B cell (primary cell): ENCODE results near the gene PTPRN2. TPM values are rescaled to one million over a fixed set of nuclear protein-coding genes. Genes with fewer than 3 reads are reported as not detected.

ENCODE experiments used
- ATAC-seq: fragments of 200-7000 bp; cut with Tn5 transposase; one replicate; pipeline ENCODE4 v1.10.0; 2021; ENCODE audit warnings: low read depth, mild to moderate bottlenecking, moderate number of reproducible peaks, moderate library complexity
- CTCF ChIA-PET: fragments of 350-600 bp; sonication (Branson Sonifier 250); formaldehyde crosslinking; loops from one replicate; lab custom pipeline; 2021; ENCODE audit warnings: antibody characterized with exemption, inconsistent platforms; lab: Charles Lee
- POLR2A ChIA-PET: fragments of 350-600 bp; sonication (Branson Sonifier 250); formaldehyde crosslinking; loops from one replicate; lab custom pipeline; 2021; ENCODE audit warnings: antibody characterized with exemption; lab: Charles Lee
- DNase-seq: peaks from one replicate; pipeline ENCODE4 v3.0.0; 2013
- H2AFZ ChIP-seq: 2 replicates; pipeline ENCODE4 v1.6.1; 2012; ENCODE audit warnings: mild to moderate bottlenecking, low read depth, low read length; ENCODE audit not compliant: insufficient read depth, poor library complexity, severe bottlenecking
- H3K27ac ChIP-seq, 2 donors: 1 replicate in 1 of 2; 2 replicates in 1 of 2; pipeline ENCODE4 v1.5.1; 2012 to 2013; ENCODE audit warnings: low read length in 2 of 2, mild to moderate bottlenecking in 2 of 2, moderate library complexity in 1 of 2
- H3K27me3 ChIP-seq, 4 experiments: fragments of 200-600 bp in 1 of 4; sonication (generic) in 1 of 4; replicated peaks in 1 of 4; 1 replicate in 2 of 4; 2 replicates in 2 of 4; pipeline versions ENCODE4 v1.6.1 to v1.7.0; 2013 to 2016; ENCODE audit warnings: low read length in 3 of 4, mild to moderate bottlenecking in 2 of 4, mixed read lengths in 1 of 4, moderate library complexity in 1 of 4; ENCODE audit not compliant: insufficient read depth in 4 of 4, control insufficient read depth in 3 of 4; ENCODE audit errors: control extremely low read depth in 1 of 4
- H3K36me3 ChIP-seq, 2 experiments: replicated peaks in 1 of 2; 1 replicate in 1 of 2; 2 replicates in 1 of 2; pipeline versions ENCODE4 v1.6.1 to v1.7.1; 2013; ENCODE audit warnings: low read length in 1 of 2; ENCODE audit not compliant: insufficient read depth in 2 of 2, control insufficient read depth in 1 of 2; ENCODE audit errors: control extremely low read depth in 1 of 2, extremely low read depth in 1 of 2
- H3K4me1 ChIP-seq, 2 donors: fragments of 200-600 bp in 1 of 2; sonication (generic) in 1 of 2; 1 replicate in 1 of 2; 2 replicates in 1 of 2; pipeline versions ENCODE4 v1.5.1 to v1.6.1; 2013 to 2017; ENCODE audit warnings: low read length in 2 of 2; ENCODE audit not compliant: control insufficient read depth in 2 of 2, insufficient read depth in 2 of 2
- H3K4me2 ChIP-seq: replicated peaks from 2 replicates; pipeline ENCODE3; 2012; ENCODE audit warnings: mild to moderate bottlenecking, low read depth, low read length; ENCODE audit not compliant: poor library complexity, severe bottlenecking
- H3K4me3 ChIP-seq, 5 experiments: fragments of 200-600 bp in 1 of 5; sonication (generic) in 1 of 5; 1 replicate in 3 of 5; 2 replicates in 2 of 5; pipeline versions ENCODE4 v1.5.1 to v1.7.0; 2011 to 2016; ENCODE audit warnings: low read length in 4 of 5, mild to moderate bottlenecking in 4 of 5, low read depth in 2 of 5, control low read depth in 1 of 5, moderate library complexity in 1 of 5; ENCODE audit not compliant: insufficient read depth in 1 of 5; ENCODE audit errors: control extremely low read depth in 1 of 5, extremely low read depth in 1 of 5
- H3K79me2 ChIP-seq: fragments of 200-600 bp; sonication (generic); one replicate; pipeline ENCODE4 v1.6.0; 2016; ENCODE audit warnings: low read length; ENCODE audit not compliant: control insufficient read depth, insufficient read depth
- H3K9ac ChIP-seq: fragments of 200-600 bp; sonication (generic); 2 replicates; pipeline ENCODE4 v1.6.1; 2017; ENCODE audit warnings: mild to moderate bottlenecking, low read length, moderate library complexity
- H3K9me3 ChIP-seq, 3 donors: one replicate each; pipeline versions ENCODE4 v1.6.1 to v1.7.1; 2013; ENCODE audit warnings: low read length in 2 of 3; ENCODE audit not compliant: control insufficient read depth in 2 of 3, insufficient read depth in 1 of 3; ENCODE audit errors: control extremely low read depth in 1 of 3
- H4K20me1 ChIP-seq: 2 replicates; pipeline ENCODE4 v1.6.0; 2012; ENCODE audit warnings: mild to moderate bottlenecking, low read length; ENCODE audit not compliant: insufficient read depth, control insufficient read depth, poor library complexity, severe bottlenecking
- H3K27ac Mint-ChIP-seq: one replicate; pipeline ENCODE4 v1.8.0; 2021; ENCODE audit warnings: mixed read lengths
- H3K27me3 Mint-ChIP-seq: one replicate; pipeline ENCODE4 v1.8.0; 2021; ENCODE audit warnings: mixed read lengths
- H3K4me1 Mint-ChIP-seq: one replicate; pipeline ENCODE4 v1.8.0; 2021; ENCODE audit warnings: mixed read lengths
- H3K4me3 Mint-ChIP-seq: one replicate; pipeline ENCODE4 v1.8.0; 2021; ENCODE audit warnings: mixed read lengths
- H3K9me3 Mint-ChIP-seq: one replicate; pipeline ENCODE4 v1.8.0; 2022; ENCODE audit warnings: mixed read lengths; ENCODE audit not compliant: insufficient read depth
- CTCF ChIP-seq: fragments of 200-600 bp; IDR thresholded peaks from one replicate; pipeline ENCODE4 v1.8.0; 2022; ENCODE audit warnings: antibody characterized with exemption, mild to moderate bottlenecking
- EZH2 ChIP-seq: IDR thresholded peaks from 2 replicates; pipeline ENCODE4 v1.6.1; 2012; ENCODE audit warnings: borderline replicate concordance, low read depth, mild to moderate bottlenecking, moderate library complexity, low read length; ENCODE audit not compliant: insufficient read depth, poor library complexity, severe bottlenecking
- WGBS: methylation state at CpG from one replicate; pipeline ENCODE4 v1.1.5; 2013; ENCODE audit warnings: missing lambda C conversion rate; ENCODE audit not compliant: insufficient coverage; 5-methylcytosine and 5-hydroxymethylcytosine counted together
- intact Hi-C: fragments of 100-400 bp; cut with micrococcal nuclease; formaldehyde crosslinking; loops from one replicate; pipeline ENCODE4 v1.10.0; 2022
- polyA plus RNA-seq: library from polyadenylated mRNA; depleted of rRNA; stranded (reverse); fragments of >200 nt; gene quantifications from 2 replicates; pipeline ENCODE4 v1.2.3, GENCODE V29; 2012
- total RNA-seq, 2 donors: library from RNA; stranded (reverse); fragments of 120-200 nt in 1 of 2; gene quantifications; 1 replicate in 1 of 2; 2 replicates in 1 of 2; pipeline versions ENCODE4 v1.2.3 to v1.2.4, GENCODE V29; 2013 to 2022

PTPRN2 gene
- total and polyA plus RNA-seq, 2 donors (not counting 1 experiment from before 2014, with no cell fraction given): 2.0 to 5.0 TPM

DNA sequence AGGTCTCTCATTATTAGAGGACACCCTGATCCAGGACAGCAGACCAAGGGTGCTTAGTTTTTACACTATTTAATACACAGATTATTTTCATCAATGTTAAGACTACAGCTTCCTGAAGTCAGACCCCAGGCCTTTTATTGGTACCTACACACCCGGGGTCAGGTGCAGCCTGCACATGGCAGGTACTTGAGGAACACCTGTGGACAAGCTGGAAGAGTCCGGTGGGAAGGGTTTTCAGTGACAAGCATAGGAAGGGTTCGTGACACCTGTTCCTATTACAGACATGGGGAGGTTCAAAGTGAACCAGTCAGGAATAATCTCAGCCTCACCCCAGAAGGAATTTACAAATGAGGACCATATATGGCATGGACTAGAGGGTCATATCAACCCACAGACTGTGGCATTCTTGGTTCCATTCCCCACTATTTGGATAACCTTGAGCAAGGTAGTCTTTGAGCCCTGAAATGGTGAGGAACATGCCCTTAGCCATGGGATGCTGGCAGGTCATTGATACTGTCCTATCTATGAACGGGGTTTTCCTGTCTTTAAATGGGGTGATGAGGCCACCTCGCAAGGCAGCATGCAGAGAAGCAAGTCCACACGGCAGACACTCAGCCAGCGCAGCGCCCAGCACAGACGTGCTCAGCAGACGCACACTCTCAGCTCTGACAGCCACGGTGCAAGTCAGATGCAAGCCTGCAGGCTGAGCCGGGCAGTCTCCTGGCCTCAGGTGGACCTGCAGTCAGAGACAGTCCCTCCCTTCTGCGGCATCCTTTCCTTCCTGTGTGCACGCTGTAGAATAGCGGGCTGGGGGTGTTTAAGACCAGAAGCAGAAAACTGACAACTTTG is 624.9 kb downstream of the PTPRN2 start:
- H3K4me3 Mint-ChIP-seq: no peak overlapping the region
- TF ChIP-seq CTCF: no peak
- TF ChIP-seq EZH2: no peak
- H3K4me1 Mint-ChIP-seq: no peaks in the 10 kb centered on the region
- H3K79me2 ChIP-seq: no peaks in the 10 kb centered on the region
- H3K4me2 ChIP-seq: no peak overlapping the region
- H3K36me3 ChIP-seq: no peaks in the 10 kb centered on the region
- intact Hi-C loops: no loop called here
- H3K4me1 ChIP-seq: no peaks in the 10 kb centered on the region
- H3K27ac Mint-ChIP-seq: no peak overlapping the region
- no peaks in the 10 kb centered on the region for H3K27me3 Mint-ChIP-seq
- CTCF ChIA-PET: no interaction called here
- DNase-seq (no peak), ATAC-seq (no peak)
- peaks cover 0 to 16% (median 0%) of the 10 kb centered on the region in 3 donors for H3K9me3 ChIP-seq
- H4K20me1 ChIP-seq: no peaks in the 10 kb centered on the region
- H3K27me3 ChIP-seq: no peaks in the 10 kb centered on the region
- POLR2A ChIA-PET: no interaction called here
- 84% methylated on average over 11 of the region's 15 CpGs for WGBS
- no peak overlapping the region for H2AFZ ChIP-seq
- no peak overlapping the region for H3K9ac ChIP-seq
- H3K27ac ChIP-seq: no peak overlapping the region
- H3K4me3 ChIP-seq: no peak overlapping the region
- H3K9me3 Mint-ChIP-seq: peaks cover 8% of the 10 kb centered on the region

- Histone ChIP-seq H3K79me2 (no peaks in the 10 kb centered on the region), H3K9ac (no peak overlapping the region), H3K27me3 (no peaks in the 10 kb centered on the region), H2AFZ (no peak overlapping the region), H4K20me1 (no peaks in the 10 kb centered on the region), H3K4me2 (no peak overlapping the region), H3K27ac (no peak overlapping the region), H3K4me3 (no peak overlapping the region), H3K9me3 (peaks cover 0 to 12% (median 0%) of the 10 kb centered on the region in 3 donors), H3K36me3 (no peaks in the 10 kb centered on the region), H3K4me1 (no peaks in the 10 kb centered on the region)
- Mint-ChIP-seq H3K27me3 (no peaks in the 10 kb centered on the region), H3K4me3 (no peak overlapping the region), H3K9me3 (peaks cover 8% of the 10 kb centered on the region), H3K27ac (no peak overlapping the region), H3K4me1 (no peaks in the 10 kb centered on the region)
- intact Hi-C loops: no loop called here
- WGBS: 54% methylated on average over 16 of the region's 29 CpGs
- ChIA-PET CTCF (no interaction called here), POLR2A (no interaction called here)
- no peak for ATAC-seq
- TF ChIP-seq EZH2: no peak
- no peak for TF ChIP-seq CTCF
- no peak for DNase-seq
These were observed 625.7 kb downstream of the PTPRN2 start for GRCh38 chr7:157961731-157962457.
